LNCaP clone FGC (cell line): Measurements from ENCODE around the gene KCNT2.
"Not testable (repeated sequence)": the region's sequence is repeated elsewhere in the genome, so short reads cannot be mapped to it uniquely, and the experiment has no call there.

Source experiments
- DNase-seq: peaks from one replicate; pipeline ENCODE4 v3.0.0-alpha.2; 2011; ENCODE audit warnings: low read depth
- H3K4me3 ChIP-seq: 2 replicates; pipeline ENCODE4 v1.5.1; 2011; ENCODE audit warnings: mild to moderate bottlenecking, low read depth, low read length, control low read depth
- CTCF ChIP-seq: IDR thresholded peaks from 2 replicates; pipeline ENCODE4 v1.5.1; 2012; ENCODE audit warnings: mild to moderate bottlenecking; ENCODE audit not compliant: control insufficient read depth, insufficient read depth; ENCODE audit errors: extremely low read depth

The KCNT2 gene

DNA sequence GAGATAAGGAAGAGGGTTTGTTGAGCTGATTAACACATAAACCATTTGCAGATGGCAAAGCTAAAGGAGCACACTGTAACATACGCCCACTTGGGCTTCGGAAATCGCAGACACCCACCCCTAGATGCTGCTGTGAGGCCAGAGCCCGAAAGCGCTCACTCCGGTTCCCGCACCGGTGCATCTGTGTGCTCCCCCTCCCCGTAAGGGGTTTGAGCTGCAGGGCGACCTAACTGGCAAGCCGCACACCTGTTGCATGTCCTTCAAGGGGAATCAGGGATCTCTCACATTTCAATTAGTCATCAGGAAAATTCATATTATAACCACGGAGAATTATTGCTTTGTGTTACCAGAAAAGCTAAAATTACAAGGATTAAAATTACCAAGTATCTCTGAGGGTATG is 42.2 kb upstream of the KCNT2 start:
- no peak for TF ChIP-seq CTCF
- DNase-seq, result no peak
- H3K4me3 ChIP-seq, result no peak overlapping the region

DNA sequence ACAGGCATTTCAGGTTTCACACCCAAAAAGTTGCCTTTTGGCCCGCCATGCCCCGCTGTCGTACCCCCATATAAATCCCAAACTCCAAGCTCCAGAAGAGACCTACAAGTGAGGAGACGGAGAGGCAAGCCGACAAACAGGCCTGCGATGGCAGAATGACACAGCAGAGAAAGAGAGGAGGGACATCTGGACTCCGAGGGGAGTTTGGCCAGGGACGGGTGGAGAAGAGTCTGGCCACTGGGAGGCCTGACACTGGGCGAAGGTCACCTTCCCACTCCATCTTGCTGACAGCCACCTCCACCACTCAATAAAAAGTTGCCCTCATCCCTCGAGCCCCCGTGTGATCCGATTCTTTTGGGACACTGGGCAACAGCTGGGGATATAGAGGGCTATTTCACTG is 41.8 kb upstream of the KCNT2 start:
- H3K4me3 ChIP-seq, result no peak overlapping the region
- TF ChIP-seq CTCF, result no peak
- no peak for DNase-seq

- no peak for TF ChIP-seq CTCF
- DNase-seq, result no peak
- no peak overlapping the region for H3K4me3 ChIP-seq
Observed at GRCh38 chr1:196640976-196641375, 32.7 kb upstream of the KCNT2 start.

DNA sequence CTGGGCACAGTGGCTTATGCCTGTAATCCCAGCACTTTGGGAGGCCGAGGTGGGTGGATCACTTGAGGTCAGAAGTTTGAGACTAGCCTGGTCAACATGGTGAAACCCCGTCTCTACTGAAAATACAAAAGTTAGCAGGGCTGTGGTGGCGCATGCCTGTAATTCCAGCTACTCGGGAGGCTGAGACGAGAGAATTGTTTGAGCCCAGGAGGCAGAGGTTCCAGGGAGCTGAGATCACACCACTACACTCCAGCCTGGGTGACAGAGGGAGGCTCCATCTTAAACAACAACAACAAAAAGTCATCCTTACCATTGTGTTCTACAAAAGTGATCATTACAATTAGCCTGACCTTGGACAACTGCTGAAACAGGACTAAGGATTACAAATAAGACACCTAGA is 31.1 kb upstream of the KCNT2 start:
- H3K4me3 ChIP-seq, DNase-seq: not testable (repeated sequence)

DNA sequence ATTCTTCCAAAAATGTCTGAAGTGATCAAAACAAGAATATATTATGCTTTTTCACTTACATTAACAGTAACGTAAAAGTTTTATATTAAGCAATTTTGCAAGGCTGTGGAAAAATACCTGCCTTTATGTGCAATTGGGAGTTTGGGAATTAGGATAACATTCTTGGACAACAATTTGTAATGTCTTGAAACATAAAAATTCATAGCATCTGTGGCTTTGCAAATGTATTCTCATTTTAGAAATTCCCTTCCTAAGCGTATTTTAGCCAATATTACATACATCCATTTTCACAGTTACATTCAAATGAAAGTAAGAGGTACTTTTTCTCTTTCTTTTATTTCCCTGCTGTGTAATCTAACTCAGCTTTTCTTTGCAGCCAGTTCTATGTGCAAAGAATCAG is 30.2 kb upstream of the KCNT2 start:
- TF ChIP-seq CTCF, result no peak
- H3K4me3 ChIP-seq, result no peak overlapping the region
- DNase-seq, result no peak

DNA sequence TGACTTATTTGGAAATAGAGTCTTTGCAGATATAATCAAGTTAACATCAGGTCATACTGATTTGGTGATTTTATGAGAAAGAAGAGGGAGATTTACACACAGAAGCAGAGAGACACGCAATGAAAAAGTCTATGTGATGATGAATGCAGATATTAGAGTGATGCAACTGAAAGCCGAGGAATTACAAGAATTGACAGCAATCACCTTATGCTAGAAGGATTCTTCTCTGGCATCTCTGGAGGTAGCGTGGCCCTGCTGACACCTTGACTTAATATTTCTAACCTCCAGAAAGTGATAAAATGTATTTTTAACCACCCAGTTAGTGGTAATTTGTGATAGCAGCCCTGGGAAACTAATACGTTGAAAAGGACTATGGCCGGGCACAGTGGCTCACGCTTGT is 29.4 kb upstream of the KCNT2 start:
- H3K4me3 ChIP-seq, result no peak overlapping the region
- no peak for TF ChIP-seq CTCF
- DNase-seq, result no peak

GRCh38 chr1:196628838-196629237 is 20.6 kb upstream of the KCNT2 start:
- no peak for TF ChIP-seq CTCF
- no peak overlapping the region for H3K4me3 ChIP-seq
- DNase-seq, result no peak

GRCh38 chr1:196623079-196623478 is 14.8 kb upstream of the KCNT2 start:
- TF ChIP-seq CTCF, result no peak
- DNase-seq, result no peak

More at GRCh38 chr1:196623079-196623478, 14.8 kb upstream of the KCNT2 start:
- no peak overlapping the region for H3K4me3 ChIP-seq
